Measurements from ENCODE around the gene TBRG4.

DNA sequence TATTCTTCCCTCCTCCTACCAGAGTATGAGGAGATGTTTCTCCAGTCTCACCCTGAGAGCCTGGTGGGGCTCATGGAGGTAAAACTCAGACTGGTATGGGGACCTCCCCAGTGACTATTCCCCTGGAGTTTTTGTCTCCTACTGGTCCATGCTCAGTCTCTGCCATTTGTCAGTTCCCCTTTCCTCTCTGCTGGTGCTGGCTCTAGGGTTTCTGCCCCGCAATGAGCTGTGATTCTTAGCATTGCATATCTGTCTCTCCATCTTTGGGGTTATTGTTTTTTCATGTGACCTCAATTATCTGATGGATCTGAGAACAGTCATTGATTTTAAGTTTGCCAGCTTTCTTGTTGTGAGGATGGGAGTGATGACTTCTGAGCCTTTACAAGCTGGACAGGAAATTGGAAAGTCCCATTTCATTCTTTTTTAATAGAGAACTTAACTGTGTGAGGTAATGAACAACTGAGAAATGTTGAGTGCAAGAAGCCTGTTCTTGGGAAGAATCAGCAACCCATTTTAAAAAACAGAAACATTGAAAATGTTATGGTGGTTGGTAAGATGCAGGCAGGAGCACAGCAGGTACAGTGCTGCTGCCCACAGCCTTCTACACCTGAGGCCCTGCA is 49.6 kb downstream of the TBRG4 start:
- TF ChIP-seq, protein P1, sequence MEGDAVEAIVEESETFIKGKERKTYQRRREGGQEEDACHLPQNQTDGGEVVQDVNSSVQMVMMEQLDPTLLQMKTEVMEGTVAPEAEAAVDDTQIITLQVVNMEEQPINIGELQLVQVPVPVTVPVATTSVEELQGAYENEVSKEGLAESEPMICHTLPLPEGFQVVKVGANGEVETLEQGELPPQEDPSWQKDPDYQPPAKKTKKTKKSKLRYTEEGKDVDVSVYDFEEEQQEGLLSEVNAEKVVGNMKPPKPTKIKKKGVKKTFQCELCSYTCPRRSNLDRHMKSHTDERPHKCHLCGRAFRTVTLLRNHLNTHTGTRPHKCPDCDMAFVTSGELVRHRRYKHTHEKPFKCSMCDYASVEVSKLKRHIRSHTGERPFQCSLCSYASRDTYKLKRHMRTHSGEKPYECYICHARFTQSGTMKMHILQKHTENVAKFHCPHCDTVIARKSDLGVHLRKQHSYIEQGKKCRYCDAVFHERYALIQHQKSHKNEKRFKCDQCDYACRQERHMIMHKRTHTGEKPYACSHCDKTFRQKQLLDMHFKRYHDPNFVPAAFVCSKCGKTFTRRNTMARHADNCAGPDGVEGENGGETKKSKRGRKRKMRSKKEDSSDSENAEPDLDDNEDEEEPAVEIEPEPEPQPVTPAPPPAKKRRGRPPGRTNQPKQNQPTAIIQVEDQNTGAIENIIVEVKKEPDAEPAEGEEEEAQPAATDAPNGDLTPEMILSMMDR (IDR thresholded peaks at IDR 0.05) = no peak
- TF ChIP-seq POLR2AphosphoS5 (IDR thresholded peaks at IDR 0.05) = no peak
